ENCODE results near the gene FAM111B. TPM values are rescaled to one million over a fixed set of nuclear protein-coding genes. Genes with fewer than 3 reads are reported as not detected.
A peak's percentile ranks its signal among the peaks of the same experiment; 100 is the strongest.
"Not testable (repeated sequence)": the region's sequence is repeated elsewhere in the genome, so short reads cannot be mapped to it uniquely, and the experiment has no call there.

FAM111B gene, protein sequence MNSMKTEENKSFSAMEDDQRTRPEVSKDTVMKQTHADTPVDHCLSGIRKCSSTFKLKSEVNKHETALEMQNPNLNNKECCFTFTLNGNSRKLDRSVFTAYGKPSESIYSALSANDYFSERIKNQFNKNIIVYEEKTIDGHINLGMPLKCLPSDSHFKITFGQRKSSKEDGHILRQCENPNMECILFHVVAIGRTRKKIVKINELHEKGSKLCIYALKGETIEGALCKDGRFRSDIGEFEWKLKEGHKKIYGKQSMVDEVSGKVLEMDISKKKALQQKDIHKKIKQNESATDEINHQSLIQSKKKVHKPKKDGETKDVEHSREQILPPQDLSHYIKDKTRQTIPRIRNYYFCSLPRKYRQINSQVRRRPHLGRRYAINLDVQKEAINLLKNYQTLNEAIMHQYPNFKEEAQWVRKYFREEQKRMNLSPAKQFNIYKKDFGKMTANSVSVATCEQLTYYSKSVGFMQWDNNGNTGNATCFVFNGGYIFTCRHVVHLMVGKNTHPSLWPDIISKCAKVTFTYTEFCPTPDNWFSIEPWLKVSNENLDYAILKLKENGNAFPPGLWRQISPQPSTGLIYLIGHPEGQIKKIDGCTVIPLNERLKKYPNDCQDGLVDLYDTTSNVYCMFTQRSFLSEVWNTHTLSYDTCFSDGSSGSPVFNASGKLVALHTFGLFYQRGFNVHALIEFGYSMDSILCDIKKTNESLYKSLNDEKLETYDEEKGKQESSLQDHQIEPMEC
- 0.87 TPM for total RNA-seq
- long read RNA-seq, result 0 reads

DNA sequence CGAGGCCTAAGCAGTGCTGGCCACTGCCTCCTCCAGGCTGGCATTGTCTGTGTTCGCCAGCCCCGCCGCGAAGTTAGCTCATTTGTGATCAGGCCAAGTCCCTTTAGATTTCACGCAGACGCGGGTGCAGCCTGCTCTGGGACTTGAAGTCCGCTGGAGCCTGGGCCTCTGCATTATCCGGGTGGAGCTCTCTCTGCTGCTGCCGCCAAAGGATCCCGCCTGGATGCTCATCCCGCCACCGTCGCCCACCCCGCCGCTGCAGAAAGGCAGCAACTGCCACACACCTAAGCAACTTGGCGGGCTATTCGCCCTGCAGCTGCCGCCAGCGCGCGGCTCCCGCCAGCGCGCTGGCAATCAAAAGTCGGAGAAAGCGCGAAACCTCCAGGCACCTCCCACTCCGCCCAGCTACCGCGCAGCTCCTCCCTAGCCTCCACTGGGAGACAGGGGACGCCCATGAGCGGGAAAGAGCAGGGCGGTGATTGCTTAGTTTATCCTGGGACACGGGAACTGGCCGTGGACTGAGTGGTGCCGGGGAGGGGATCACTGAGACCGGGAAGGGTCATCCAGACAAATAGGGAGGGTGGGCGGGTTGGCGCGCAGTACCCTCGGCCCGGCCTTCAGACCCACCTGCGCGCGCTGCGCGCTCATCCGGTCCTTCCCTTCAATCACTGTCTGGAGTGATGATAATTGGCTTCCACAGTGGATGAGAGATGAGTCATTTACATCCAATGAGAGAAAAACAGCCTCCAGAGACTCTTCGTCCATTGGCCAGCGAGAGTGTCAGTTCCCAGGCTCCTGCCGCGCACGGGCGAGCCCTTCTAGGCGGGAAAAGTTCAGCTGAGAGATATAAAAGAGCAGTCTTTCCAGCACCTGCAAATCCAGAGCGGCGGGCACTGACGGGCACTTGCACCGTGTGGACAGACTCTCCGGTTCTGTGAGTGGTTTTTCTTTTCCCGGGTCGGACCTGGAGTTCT lies at the start of gene FAM111B:
FAM111B (plus strand) TSS at position 875 of the 974 bp plus-strand sequence. CDS start 2,389 bp downstream, outside the sequence.
- DNase-seq (peak; percentile 88), ATAC-seq (peak; percentile 97)
- peak within 1 kb of the TSS; percentile 63 for H3K4me3 ChIP-seq
- no peak within 1 kb of the TSS for H3K27ac ChIP-seq
- TF ChIP-seq, protein P1, sequence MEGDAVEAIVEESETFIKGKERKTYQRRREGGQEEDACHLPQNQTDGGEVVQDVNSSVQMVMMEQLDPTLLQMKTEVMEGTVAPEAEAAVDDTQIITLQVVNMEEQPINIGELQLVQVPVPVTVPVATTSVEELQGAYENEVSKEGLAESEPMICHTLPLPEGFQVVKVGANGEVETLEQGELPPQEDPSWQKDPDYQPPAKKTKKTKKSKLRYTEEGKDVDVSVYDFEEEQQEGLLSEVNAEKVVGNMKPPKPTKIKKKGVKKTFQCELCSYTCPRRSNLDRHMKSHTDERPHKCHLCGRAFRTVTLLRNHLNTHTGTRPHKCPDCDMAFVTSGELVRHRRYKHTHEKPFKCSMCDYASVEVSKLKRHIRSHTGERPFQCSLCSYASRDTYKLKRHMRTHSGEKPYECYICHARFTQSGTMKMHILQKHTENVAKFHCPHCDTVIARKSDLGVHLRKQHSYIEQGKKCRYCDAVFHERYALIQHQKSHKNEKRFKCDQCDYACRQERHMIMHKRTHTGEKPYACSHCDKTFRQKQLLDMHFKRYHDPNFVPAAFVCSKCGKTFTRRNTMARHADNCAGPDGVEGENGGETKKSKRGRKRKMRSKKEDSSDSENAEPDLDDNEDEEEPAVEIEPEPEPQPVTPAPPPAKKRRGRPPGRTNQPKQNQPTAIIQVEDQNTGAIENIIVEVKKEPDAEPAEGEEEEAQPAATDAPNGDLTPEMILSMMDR (IDR thresholded peaks at IDR 0.05), result no peak
- intact Hi-C loops (cut with DNase I), result no loop called here
- H3K4me1 ChIP-seq, result peaks cover 10% of the 10 kb centered on the region
- no peaks in the 10 kb centered on the region for H3K9me3 ChIP-seq
- no peaks in the 10 kb centered on the region for H3K27me3 ChIP-seq
- H3K36me3 ChIP-seq, result no peaks in the 10 kb centered on the region

DNA sequence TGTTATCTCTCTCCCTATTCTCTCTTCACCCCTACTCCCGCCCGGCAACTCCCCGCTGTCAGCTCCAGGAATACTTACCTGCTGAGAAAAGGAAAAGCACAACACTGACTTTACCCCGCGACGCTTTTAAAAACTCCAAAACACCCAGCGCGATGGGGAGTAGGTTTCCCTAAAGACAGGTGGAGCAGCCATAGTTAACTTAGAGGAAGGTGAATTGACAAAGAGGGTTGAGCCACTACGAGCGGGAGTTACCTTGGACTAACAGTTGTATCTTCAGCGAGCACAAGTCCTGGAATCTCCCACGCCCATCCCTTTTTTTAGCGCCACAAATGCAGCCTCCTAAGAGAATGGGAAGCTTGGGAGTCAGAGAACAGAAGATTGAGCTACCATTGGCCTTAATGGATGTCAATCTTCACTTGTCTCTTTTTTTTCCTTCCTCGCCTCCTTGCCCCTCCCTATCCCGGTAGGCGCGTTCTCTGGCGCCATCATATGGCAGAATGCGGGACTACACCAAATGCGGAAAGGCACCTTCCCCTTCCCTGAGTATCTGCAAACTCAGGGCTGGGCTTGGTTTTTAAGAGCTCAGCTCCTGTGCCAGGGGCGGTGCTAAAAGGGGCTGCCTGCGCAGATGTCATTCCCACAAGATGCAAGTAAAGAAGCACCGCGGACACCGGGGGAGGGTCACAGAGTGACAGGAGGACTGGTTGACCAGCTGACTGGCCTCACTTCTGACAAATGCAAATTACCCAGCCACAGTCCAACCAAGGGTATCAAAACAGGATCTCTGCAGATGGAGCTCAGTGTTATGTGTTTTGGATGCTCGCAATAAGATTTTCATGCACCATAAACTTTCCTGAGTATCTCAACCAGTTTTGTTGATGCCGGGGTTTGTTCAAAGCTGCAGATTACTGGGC lies 48.7 kb upstream of the FAM111B start:
- intact Hi-C loops (cut with DNase I); H3K9me3 ChIP-seq; H3K27ac ChIP-seq; H3K4me1 ChIP-seq; H3K36me3 ChIP-seq: not testable (repeated sequence)
- ATAC-seq (peak; percentile 99), DNase-seq (peak; percentile 88)
- TF ChIP-seq, protein P1 (IDR thresholded peaks at IDR 0.05), result peak; percentile 78
- Histone ChIP-seq H3K4me3 (peak overlapping the region; percentile 42), H3K27me3 (peaks cover 20% of the 10 kb centered on the region)

DNA sequence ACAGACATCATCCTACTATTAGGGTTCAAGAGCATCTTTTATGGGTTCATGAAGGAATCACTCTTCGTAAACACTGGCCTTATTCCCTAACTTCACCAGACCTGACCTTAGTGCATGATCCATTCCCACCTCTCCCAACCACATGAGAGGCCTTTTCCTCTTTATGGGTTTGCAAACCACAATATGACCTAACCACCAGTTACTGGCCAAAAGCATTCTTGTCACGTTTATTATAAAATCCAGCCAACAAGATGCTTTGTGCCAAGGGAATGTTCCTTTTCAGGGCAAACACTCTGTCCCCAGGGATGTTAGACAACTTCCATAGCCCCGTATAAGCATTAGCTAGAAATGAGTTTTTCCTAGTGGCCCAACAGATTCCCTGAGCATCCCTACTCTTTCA lies 46.9 kb upstream of the FAM111B start:
- H3K9me3 ChIP-seq; H3K36me3 ChIP-seq; DNase-seq; intact Hi-C loops (cut with DNase I); ATAC-seq; H3K4me1 ChIP-seq; H3K4me3 ChIP-seq; H3K27ac ChIP-seq: not testable (repeated sequence)
- peaks cover 20% of the 10 kb centered on the region for H3K27me3 ChIP-seq

DNA sequence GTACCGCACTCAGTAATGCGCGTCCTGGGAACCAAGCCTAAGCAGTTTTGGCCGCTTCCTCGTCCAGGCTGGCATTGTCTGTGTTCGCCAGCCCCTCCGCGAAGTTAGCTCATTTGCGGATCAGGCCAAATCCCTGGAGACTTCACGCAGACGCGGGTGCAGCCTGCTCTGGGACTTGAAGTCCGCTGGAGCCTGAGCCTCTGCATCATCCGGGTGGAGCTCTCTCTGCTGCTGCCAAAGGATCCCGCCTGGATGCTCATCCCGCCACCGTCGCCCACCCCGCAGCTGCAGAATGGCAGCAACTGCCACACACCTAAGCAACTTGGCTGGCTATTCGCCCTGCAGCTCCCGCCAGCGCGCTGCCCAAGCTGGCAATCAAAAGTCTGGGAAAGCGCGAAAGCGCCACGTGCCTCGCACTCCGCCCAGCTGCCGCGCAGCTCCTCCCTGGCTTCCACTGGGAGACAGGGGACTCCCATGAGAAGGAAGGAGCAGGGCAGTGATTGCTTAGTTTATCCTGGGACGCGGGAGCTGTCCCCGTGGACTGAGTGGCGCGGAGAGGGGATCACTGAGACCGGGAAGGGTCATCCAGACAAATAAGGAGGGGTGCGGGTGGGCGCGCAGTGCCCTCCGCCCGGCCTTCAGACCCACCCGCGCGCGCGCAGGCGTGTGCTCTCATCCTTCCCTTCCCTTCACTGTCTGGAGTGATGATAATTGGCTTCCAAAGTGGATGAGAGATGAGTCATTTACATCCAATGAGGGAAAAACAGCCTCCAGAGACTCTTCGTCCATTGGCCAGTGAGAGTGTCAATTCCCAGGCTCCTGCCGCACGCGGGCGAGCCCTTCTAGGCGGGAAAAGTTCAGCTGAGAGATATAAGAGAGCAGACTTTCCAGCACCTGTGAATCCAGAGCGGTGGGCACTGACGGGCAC lies 44.2 kb upstream of the FAM111B start:
- H3K9me3 ChIP-seq, result no peaks in the 10 kb centered on the region
- DNase-seq (no peak), ATAC-seq (no peak)
- H3K27me3 ChIP-seq, result peaks cover 27% of the 10 kb centered on the region
- no peaks in the 10 kb centered on the region for H3K36me3 ChIP-seq
- no peak overlapping the region for H3K4me3 ChIP-seq
- H3K4me1 ChIP-seq, result no peaks in the 10 kb centered on the region
- TF ChIP-seq, protein P1 (IDR thresholded peaks at IDR 0.05), result no peak
- no peak overlapping the region for H3K27ac ChIP-seq
- intact Hi-C loops (cut with DNase I), result no loop called here

DNA sequence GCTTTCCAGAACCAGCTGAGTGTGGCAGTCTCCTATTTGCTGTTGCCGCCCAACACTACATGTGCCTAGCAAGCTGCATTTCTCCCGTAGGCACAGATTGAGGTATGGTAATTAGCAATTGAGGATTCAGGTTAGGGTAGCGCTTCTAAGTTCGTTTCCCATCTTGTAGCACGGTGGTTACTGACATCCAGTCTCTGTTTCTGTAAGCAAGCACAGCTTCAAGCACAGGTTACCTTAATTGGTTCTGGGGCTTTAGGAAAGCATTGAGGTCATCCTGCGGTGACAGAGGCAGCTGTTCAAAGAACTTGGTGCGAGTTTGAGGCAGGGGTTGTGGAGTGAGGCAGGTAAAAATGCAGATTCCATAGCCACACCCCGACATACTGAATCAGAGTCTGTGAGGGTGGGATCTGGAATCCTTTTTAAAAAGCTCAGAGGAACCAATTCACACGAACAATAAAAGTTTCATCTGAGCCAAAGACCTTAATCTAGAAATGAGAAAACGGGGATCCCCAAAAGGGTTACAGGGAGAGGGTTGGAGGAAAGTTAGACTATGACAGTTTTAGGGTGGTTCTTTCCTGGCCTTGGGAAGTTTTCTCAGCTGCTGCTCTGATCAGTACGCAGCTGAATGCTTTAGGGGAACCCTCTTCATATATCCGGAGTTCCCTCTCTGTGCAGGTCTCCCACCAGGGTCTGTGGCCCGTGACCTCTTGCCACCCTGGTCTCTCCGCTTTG lies 42.9 kb upstream of the FAM111B start:
- intact Hi-C loops (cut with DNase I); DNase-seq; H3K9me3 ChIP-seq; H3K27ac ChIP-seq; ATAC-seq; H3K36me3 ChIP-seq; H3K4me3 ChIP-seq; H3K4me1 ChIP-seq: not testable (repeated sequence)
- H3K27me3 ChIP-seq, result peaks cover 21% of the 10 kb centered on the region

All from upper lobe of right lung (tissue), 1 donor.